Measurements from ENCODE around the gene LDLRAD3.

Gene LDLRAD3

DNA sequence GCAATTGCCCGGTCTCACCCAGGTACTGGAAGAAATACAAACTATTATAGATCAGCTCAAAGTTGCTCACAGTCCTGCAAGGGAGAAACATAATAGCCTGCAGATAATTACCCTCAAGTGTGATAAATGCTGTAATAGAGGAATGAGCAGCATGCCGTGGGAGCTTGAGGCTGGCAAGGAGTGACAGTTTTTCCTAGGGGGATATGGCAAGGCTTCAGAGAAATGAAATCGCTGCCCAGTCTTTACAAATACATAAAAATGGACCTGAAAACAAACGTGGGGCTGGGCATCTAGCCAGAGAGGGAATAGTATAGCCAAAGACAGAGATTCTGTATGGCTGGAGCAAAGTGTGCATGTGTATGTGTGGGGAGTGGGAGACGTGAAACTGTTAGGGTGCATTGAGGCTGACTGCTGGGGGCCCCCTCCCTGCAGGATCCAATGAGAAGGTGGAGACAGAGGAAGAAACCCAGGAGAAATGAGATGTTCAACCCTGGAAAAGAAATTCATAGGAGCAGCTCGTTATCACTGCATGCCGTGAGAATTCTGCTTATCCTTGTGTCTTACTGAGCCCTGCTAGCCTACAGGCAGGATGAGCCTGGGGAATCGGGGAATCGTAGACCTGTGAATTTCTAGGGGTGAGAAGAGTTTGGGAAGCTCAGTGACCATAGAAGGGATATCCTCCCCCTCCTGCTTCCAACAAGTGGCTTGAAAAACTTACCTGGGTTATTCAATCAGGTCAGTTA lies 167.0 kb downstream of the LDLRAD3 start:
- FAIRE-seq, result no peak

DNA sequence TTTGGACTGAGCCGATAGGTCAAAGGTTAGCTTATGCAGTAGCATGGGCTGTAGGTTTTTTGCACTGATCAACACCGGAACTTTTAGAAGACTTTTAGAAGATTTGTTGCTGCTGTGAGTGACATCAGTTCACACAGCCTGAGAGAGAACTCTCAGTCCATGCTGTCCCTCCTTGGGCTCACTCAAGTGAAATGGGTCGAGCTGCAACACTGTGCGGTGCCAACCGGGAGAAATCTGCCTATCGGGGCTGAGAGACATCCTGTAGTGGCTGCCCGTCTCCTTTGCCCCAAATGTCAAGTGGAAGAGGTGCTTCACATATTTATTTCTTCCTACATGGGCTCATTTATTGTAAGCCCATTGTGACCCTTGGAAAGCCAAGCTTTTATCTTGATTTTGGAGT lies 170.2 kb downstream of the LDLRAD3 start:
- no peak for FAIRE-seq

DNA sequence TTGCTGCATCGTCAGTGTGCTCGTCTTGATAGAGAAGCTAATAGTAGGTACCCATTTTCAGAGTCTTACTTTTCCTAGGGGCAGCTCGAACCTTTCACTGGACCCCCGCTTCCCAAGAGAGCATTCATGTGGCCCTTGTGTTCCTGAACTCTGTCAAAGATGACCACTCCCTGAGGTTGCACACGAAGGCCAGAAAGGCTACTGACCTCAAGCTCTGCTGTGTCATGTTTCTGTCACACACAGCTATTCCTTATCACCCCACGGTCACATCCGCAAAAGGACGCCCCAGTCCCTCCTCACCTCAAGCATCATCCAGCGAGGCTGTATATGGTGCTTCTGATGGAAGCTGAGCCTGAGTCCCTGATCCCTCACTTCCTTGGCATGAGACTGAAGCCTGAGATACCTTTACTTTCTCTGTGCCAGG lies 171.5 kb downstream of the LDLRAD3 start:
- FAIRE-seq, result no peak

DNA sequence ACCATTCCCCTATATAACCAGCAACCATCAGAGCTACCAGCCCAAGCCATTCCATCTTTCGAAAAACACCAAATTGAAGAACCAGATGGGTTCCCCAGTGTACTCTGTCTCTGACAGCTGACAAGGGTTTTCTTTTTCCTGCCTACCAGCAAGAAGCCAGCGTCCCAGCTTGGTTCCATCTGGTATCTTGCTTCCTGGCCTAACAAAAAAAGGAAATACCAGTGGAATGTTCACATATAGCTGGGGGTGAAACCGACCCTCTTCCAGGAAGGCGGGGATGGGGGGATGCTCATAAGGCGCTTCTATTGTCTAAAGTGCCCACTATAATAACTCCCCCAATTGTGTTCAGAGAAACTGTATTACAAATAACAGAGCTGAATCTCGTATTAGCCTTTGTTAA lies 172.3 kb downstream of the LDLRAD3 start:
- no peak for FAIRE-seq

DNA sequence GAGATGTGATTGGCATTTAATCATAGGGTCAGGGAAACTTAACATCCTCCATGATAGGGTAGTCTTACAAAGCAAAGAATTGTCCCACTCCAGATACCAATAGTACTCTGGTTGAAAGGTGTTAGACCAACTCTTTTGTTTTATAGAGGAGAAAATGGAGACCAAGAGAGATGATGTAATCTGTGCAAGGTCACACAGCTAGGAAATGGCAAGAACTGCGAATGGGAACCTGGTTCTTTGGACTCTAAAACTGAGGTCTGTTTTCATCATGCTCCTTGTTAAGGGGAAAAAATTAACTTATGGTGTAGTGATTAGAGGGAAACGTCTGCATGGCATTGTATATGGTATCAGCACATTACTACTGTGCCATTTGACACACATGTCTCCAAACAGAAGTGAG lies 174.2 kb downstream of the LDLRAD3 start:
- no peak for FAIRE-seq

DNA sequence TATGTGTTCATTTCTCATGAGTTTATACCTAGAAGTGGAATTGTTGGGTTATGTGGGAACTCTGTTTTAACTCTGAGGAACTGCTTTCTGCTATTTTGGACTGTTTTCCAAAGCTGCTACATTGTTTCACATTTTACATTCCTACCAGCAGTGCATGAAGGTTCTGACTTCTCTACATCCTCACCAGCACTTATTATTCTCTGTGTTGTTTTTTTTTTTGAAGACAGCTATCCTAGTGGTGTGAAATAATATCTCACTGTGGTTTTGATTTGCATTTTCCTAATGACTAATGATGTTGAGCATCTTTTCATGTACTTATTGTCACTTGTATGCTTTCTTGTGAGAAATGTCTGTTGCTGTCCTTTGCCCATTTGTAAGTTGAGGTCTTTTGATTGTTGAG lies 175.4 kb downstream of the LDLRAD3 start:
- no peak for FAIRE-seq

DNA sequence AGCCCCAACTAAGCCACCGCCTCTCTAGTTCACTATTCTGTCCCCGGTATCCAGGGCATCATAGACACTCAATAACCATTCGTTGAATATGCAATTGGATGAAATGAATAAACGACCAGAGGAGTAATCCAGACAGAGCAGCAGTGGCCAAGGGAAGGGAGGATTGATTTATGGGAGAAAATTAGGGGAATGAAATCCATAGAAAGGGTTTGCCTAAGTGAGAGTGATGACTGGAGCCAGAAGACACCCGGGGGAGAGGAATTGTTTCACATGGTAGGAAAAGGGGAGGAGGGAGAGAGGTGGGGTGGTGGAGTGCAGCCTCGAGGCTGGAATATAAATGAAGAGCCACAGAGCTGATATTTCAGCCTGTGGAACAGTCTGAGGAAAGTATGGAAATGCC lies 177.2 kb downstream of the LDLRAD3 start:
- no peak for FAIRE-seq

DNA sequence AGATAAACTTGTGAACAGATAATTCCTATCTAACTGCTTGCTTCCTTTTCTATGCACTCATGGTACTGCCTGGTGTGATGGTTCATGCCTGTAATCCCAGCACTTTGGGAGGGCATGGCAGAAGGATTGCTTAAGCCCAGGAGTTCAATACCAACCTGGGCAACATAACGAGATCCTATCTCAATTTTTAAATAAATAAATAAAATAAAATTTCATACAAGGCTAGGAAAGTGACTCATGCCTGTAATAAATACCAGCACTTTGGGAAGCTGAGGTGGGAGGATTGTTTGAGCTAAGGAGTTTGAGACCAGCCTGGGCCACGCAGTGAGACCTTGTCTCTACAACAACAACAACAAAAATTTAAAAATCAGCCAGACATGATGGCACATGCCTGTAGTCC lies 178.8 kb downstream of the LDLRAD3 start:
- FAIRE-seq, result no peak

DNA sequence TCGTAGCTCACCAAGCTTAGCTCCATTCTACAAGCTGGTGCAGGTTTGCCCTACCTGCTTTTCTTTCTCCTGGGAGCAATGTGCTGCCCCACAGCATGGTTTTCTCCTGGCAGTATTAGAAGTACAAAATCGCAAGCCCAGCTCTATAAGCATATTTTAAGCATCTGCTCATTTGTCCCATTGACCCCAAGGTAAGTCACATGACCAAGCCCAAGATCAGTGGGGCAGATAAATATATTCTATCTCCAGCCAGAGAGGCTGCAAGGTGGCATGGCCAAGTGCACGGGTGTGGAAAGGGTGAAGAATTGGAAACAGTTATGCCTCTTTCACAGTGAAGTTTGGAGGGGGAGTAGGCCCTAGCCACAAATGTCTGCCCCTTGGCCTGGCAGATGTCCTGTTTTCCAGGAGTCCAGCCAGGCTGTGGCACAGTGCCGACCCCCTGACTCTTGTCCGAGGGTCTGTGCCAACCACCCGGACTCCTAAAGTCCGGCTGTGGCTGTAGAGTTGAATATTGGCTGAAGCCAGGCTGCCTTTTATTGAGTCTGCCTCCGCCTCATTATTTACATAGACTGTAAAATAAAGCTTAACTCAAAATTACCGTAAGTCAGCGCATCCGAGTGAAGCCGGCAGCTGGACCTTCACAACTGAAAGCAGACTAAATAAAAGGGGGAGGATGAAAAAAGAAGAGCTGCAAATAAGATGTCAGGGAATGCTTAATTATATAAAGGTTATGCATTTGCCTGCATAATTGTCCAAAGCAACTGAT lies 179.7 kb downstream of the LDLRAD3 start:
- FAIRE-seq, result no peak

DNA sequence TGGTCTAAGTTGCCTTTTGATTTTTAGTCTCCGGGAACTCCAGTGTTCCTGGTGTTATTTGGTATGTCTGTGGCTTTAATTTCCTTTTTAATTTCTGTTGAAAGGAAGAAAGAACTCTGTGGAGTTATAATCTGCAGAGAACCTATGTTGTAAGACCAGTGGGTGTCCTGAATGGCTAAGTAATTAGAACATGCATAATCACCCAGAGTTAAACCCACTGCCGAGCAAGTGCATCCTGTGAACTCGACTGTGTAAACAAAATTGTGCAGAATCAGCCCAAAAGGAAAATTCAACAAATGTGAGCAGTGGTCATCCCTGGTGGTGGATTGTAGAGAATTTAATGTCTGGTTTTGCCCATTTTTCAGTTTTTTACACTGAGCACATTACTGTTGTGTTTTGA lies 182.8 kb downstream of the LDLRAD3 start:
- FAIRE-seq, result no peak

DNA sequence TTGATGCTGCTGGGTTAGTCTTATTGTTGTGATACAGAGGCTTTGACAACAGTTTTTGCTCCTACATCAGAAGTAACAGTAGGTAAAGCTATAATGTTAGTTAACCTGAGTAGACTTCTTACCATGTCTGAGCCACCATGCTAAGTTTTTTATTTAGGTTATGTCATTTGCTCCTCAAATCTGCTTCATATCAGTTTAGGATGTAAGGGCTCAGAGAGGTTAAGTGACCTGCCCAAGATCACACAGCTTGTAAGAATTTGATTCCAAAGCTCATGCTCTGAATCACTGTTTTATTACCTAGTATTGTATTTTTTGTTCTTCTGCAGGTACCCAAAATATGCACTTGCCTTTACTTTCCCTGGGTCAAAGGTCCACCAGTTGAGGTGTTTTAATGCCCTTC lies 183.7 kb downstream of the LDLRAD3 start:
- FAIRE-seq, result no peak

DNA sequence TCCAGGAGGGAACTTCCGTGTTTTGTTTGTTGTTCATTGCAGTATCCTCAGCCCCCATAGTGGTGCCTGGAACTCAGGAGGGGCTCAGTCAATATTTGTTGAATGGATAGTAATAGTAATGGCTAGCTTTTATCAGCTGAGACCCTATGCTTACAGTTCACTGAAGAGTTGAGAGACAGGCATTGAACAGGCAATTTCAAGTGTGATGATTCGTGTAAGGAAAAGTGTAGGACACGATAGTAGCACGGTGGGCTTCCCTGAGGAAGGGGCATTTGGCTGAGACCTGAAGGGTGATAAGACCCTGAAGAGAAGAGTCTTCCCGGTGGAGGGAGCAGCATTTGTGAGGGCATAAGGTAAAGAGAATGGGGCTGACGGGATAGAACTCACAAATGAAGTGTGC lies 186.1 kb downstream of the LDLRAD3 start:
- FAIRE-seq, result no peak

DNA sequence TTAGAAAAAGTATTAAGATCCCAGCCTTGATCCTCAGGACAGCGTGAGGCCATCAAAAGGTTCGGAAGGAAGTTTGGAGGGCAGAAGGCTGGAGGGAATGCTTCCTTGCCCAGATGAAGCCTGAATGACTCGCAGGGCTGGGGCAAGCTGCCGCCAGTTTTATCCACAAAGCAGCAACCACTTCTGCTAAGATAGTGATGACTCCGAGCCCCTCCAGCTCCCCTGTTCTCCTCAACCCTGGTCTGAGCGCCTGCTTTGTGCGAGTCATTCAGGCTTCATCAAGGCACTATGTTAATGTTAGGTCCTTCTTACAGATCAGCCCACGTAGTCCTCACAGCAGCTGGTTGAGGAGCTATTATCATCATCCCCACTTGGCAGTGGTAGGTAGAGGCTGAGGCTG lies 186.5 kb downstream of the LDLRAD3 start:
- no peak for FAIRE-seq

DNA sequence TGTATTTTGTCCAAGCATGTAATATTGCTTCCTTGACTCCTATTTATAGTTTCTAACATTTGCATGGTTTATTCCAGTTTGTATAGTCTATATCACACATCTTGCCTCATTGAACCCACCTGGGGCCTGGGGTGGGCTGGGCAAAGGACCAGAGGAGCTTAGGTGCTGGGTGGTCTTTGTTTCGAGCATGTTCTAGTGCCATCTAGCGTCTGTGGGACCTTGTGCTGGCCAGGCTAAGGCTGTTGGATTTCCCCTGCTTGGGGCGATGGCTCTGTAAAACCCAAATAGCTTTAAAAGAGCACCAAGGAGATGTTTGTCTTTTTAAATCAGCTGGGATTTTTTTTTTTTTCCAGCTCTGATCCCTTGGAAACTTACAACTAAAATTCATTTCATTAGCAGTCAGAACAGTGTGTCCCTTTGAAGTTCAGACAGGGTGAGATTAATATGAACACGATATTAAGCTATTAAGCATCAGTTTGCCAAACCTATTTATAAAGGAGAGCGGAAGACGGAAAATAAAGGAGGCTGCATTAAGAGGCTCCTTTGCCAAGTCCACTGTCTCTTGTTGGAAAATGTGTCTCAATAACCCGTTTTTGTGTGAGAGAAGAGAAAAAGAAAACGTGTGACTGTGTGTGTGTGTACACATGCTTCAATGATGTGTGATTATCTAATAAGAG lies 188.0 kb downstream of the LDLRAD3 start:
- FAIRE-seq, result no peak

DNA sequence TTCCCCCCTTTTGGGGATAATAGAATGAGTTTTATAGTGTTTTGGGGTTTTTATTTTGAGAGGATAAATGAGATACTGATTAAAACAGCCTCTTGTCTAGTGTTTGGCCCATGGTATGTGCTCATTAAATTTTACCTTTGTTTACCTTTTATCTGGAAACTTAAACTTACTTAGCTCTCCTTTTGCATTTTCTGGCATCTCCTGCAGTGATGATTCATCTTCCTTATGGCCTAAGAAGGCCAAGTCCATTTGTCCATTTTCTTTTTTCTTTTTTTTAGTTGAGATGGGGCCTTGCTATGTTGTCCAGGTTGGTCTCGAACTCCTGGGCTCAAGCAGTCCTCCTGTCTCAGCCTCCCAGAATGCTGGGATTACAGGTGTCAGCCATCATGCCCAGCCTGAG lies 189.1 kb downstream of the LDLRAD3 start:
- no peak for FAIRE-seq

DNA sequence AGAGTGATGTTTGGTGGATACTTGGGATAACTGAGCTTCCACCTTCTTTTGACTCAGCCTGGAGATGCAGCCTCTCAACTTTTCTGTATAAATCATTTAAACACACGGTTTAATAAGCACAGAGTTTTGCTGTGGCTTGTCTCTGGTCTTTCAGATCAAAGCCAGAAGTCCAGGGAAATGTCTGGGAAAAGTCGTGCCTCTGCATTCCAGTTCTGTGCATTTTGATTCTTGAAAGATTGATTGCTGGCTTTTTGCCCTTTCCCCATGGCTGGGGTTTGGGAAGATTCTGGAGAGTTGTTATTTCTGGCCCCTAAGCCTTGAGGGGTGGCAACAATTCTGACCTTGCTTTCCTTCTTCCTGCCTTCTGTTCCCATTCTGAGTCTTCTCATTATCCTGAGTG lies 191.2 kb downstream of the LDLRAD3 start:
- FAIRE-seq, result no peak

DNA sequence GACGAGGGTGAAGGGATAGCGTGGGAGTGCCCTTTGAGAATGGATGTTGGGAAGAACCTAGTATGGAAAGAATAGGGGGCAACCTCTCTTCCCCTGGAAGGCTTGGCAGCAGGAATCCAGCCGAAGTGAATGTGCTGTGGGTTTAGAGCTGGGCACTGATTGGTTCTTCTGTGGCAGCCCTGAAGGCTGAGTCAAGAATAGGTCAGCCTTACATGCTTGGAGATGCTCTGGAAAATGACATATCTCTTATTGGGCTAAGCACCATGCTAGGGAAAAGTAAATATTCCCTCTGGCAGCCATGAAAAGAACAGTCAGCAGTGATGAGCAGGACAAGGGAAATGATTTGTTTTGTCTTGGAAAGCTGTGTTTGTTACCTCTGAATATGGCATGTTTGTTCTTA lies 195.9 kb downstream of the LDLRAD3 start:
- FAIRE-seq, result no peak

DNA sequence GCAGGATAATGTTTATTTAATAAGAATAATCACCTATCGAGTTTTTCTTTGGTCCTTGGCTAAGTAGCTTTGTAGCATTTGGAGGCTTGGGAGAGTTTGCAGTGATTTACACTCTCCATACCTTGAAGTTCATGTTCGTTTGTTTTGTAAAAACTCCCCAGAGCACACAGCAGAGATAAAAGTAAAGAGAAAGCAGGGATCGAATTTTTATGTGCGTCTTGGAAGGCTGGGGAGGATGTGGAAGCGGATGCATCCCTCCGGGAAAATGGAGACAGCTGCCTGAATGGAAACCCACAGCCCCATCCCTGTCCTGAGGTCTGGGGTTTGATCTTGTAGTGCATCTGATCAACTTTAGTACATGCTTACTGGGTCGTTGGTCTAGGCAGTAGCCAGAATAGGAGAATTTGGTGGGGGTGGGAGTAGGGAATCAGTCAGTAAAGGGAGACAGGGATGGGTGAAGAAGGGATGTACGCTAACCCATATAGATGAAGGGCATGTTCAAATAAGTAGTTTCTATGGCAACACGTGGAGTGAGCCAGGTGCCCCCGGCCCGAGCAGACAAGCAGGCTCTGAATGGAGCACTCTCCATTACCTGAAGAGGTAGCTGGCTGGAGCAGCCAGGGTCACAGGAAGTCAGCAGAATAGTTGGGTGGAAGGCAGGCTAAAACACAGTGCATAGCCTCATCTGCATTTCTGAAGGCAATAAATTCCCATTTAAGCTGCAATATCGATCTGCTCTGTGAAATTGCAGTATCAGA lies 197.5 kb downstream of the LDLRAD3 start:
- no peak for FAIRE-seq

DNA sequence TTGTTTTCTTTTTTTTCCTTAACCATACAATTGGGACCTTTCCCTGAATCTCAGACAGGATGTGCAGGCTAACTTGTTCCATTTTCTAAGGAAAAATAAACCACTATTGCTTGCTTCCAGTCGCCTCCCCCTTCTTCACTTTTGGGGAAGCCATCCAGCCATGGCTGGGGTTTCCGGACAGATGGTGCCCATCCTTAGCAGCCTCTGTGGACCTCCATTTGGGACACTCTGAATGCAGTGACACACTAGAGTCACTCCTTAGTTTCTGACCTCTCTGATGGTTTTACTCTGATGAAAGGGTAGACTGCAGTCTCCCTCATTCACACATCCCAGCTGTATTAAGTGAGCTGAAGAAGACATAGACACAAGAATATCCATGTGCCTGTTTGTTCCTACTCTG lies 198.1 kb downstream of the LDLRAD3 start:
- FAIRE-seq, result no peak

DNA sequence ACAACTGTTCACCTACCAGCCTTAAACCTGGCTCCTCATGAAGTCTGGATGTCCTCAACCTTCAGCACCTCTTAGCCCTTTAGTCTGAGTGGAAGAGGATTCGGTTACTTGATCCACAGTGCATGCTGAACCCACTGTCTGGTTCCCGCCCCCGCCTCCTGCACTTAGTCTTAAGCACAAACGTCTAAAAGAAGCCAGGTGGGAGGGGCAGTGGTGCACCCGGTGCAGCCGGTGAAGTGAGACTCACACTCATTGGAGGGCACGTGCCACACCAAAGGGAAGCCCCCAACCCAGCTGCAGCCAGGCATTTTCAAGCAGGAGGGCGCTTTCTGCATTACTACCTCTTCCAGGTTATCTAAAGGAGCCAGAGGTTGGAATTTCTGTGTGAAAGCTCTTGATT lies 198.6 kb downstream of the LDLRAD3 start:
- no peak for FAIRE-seq

DNA sequence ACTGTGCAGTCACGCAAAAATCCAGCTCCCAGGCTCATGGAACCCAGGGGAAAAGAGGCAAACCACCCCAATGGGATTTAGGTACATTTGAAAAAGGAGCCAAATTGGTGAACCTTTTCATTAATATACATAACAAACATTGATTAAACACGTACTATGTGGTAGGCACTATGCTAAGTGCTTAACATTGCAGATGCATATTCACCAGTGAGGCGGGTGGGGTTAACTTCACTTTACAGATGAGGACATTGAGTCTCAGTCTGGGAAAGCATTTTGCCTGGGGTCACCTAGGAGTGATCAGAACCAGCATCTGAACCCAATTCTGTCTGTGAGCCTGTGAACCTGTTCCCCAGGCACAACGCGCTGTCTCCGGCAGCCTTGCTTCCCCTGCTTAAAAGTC lies 199.0 kb downstream of the LDLRAD3 start:
- no peak for FAIRE-seq

DNA sequence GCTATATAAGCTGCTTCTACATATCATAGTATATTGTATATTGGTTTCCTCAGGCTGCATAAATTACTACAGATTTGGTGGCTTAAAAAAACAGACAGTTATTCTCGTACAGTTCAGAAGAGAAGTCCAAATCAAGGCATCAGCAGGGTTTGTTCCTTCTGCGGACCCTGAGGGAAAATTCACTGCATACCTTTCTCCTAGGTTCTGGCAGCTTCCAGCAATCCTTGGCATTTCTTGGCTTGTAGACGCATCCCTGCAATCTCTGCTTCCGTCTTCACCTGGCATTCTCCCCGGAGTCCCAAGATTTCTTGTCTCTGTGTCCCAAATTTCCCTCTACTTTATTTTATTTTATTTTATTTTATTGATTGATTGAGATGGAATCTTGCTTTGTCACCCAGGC lies 202.6 kb downstream of the LDLRAD3 start:
- FAIRE-seq, result no peak

DNA sequence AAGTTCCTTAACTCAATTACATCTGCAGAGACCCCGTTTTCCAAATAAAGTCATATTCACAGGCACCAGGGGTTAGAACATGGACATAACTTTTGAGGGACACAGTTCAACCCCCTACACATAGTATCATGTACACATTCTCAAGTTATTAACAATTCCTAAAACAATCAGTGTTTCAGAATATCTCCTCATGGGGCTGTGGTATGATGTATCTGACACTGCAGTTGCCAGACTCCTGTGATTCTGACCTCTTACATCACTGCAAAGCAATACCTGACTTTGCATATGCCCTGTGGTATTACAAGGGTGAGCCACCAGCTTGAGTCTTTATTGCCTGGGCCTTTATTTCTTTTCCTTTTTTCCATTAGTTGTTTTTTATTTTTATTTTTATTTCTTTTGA lies 203.6 kb downstream of the LDLRAD3 start:
- FAIRE-seq, result no peak
